Gastroesophageal sphincter (tissue), 4 donors: Measurements from ENCODE around the gene ANKRD60. TPM values are rescaled to one million over a fixed set of nuclear protein-coding genes. Genes with fewer than 3 reads are reported as not detected.

ENCODE experiments used
- ATAC-seq: fragments of 150-250 bp; one replicate; pipeline ENCODE4 v1.9.1; 2016; ENCODE audit warnings: mild to moderate bottlenecking, moderate library complexity
- H3K27ac ChIP-seq, 4 donors: fragments of 200-600 bp; sonication (generic) in 3 of 4; 1 replicate in 3 of 4; 2 replicates in 1 of 4; pipeline ENCODE4 v1.5.1; 2016 to 2019
- H3K27me3 ChIP-seq: fragments of 200-600 bp; sonication (generic); one replicate; pipeline ENCODE4 v1.5.1; 2019
- H3K36me3 ChIP-seq, 2 donors: fragments of 200-600 bp; sonication (generic); one replicate each; pipeline ENCODE4 v1.5.1; 2019; ENCODE audit warnings: control low read depth in 1 of 2
- H3K4me1 ChIP-seq, 3 donors: fragments of 200-600 bp; sonication (generic); 1 replicate in 2 of 3; 2 replicates in 1 of 3; pipeline ENCODE4 v1.5.1; 2016 to 2019; ENCODE audit warnings: control low read depth in 2 of 3
- H3K4me3 ChIP-seq, 2 donors: fragments of 200-600 bp; sonication (generic); one replicate each; pipeline ENCODE4 v1.5.1; 2019; ENCODE audit warnings: mild to moderate bottlenecking in 1 of 2, moderate library complexity in 1 of 2
- H3K9me3 ChIP-seq, 3 donors: fragments of 200-600 bp; sonication (generic); one replicate each; pipeline ENCODE4 v1.5.1; 2017 to 2019; ENCODE audit warnings: control low read depth in 2 of 3
- EP300 ChIP-seq: sonication (generic); formaldehyde crosslinking; IDR thresholded peaks from one replicate; pipeline ENCODE4 v1.6.1; 2017; ENCODE audit warnings: antibody characterized with exemption, mild to moderate bottlenecking
- POLR2A ChIP-seq, 2 donors: fragments of 450-650 bp; IDR thresholded peaks; one replicate each; pipeline ENCODE4 v1.6.1; 2017; ENCODE audit warnings: antibody characterized with exemption in 2 of 2, mild to moderate bottlenecking in 2 of 2, moderate library complexity in 1 of 2
- POLR2AphosphoS5 ChIP-seq: sonication (generic); formaldehyde crosslinking; IDR thresholded peaks from one replicate; pipeline ENCODE4 v1.6.1; 2017; ENCODE audit warnings: antibody characterized with exemption
- WGBS, 2 donors: methylation state at CpG; one replicate each; pipeline ENCODE4 v1.1.5; 2018; ENCODE audit warnings: low coverage in 1 of 2; 5-methylcytosine and 5-hydroxymethylcytosine counted together
- total RNA-seq, 4 donors: library from RNA; depleted of rRNA; stranded (reverse); fragments of >200 nt; gene quantifications; one replicate each; pipeline ENCODE4 v1.1.0, GENCODE V29; 2016
- TF ChIP-seq, protein P1 (sequence below), 4 experiments: fragments of 200-600 bp in 2 of 4; fragments of 450-650 bp in 2 of 4; sonication (generic) in 1 of 4; IDR thresholded peaks; one replicate each; pipeline ENCODE4 v1.5.1; 2017 to 2019; ENCODE audit warnings: antibody characterized with exemption in 4 of 4, mild to moderate bottlenecking in 2 of 4, moderate library complexity in 2 of 4

ANKRD60 gene, protein sequence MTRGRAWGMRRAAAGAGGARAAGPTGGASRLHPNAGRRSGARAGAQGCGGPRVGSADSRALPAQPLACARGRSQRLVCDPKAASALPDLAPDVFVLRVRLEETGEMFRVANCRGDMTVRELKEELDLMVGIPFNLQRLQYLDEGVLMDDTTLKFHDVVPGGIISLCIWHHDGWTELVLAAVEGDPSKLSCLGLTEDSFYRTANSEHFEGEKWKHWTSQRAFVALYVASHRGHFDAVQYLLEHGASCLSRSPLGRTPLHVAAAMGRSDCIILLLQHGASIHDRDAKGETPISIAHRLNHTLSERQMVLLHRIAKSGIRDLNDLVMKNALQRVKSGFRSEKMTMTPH
- total RNA-seq: not detected

GRCh38 chr20:58228484-58229197 is at the start of gene ANKRD60:
TSS of gene ANKRD60 (minus strand) at chr20:58228653. CDS start at chr20:58228653, 0 bp downstream.
- WGBS, 2 donors: 33% methylated on average over 3 of the region's 74 CpGs; no CpG with 5 or more reads in 1 of the 2 donors

DNA sequence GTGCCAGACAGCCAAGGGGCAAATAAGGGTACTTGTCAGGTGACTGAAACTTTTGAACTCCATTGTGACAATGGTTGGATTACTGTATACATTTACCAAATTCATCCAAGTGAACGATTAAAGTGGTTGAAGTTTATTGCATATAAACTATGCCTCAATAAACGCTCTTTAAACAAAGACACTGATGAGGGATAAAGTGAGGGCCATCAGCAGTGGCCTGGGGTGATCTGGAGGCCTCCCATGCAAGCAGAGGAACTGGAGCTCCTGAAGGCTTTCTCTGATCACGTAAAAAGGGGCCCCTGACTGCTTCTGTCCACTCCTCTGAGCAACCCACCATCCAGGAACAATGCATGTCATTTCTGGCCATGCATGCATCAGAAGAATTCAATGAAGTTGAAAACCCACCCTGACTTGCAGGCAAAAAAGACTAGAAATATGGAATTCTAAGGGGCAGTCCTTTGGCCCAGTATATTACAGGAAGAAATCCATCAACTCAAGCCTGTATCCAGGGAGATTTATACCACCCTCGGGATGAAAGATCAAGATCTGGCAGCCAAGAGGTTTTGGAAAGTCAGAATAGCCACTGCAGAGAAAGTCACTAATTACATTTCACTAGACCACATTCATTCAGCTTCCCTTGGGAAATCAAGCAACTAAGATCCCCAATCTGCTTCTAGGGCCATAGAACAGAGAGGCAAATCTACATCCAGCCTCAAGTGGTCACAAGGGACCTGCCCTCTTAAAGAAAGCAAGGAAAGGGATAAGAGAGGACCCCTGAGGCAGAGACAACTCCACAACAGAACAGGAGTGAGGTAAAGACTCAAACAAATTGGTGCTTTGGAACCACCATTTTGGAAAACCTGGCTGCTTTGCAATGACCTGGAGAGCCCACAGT is 49.4 kb upstream of the ANKRD60 start:
- 47 to 63% methylated on average over 2 to 3 of the region's 4 CpGs for WGBS, 2 donors
- no peak for ATAC-seq
- Histone ChIP-seq H3K27ac (no peak overlapping the region), H3K9me3 (no peaks in the 10 kb centered on the region), H3K27me3 (no peaks in the 10 kb centered on the region), H3K4me3 (no peak overlapping the region), H3K4me1 (peaks cover 0 to 5% (median 0%) of the 10 kb centered on the region in 3 donors), H3K36me3 (peaks cover 0 to 3% of the 10 kb centered on the region in 2 donors)
- TF ChIP-seq EP300 (no peak), POLR2AphosphoS5 (no peak), POLR2A (IDR thresholded peaks at IDR 0.05) (no peak)
- TF ChIP-seq, protein P1, sequence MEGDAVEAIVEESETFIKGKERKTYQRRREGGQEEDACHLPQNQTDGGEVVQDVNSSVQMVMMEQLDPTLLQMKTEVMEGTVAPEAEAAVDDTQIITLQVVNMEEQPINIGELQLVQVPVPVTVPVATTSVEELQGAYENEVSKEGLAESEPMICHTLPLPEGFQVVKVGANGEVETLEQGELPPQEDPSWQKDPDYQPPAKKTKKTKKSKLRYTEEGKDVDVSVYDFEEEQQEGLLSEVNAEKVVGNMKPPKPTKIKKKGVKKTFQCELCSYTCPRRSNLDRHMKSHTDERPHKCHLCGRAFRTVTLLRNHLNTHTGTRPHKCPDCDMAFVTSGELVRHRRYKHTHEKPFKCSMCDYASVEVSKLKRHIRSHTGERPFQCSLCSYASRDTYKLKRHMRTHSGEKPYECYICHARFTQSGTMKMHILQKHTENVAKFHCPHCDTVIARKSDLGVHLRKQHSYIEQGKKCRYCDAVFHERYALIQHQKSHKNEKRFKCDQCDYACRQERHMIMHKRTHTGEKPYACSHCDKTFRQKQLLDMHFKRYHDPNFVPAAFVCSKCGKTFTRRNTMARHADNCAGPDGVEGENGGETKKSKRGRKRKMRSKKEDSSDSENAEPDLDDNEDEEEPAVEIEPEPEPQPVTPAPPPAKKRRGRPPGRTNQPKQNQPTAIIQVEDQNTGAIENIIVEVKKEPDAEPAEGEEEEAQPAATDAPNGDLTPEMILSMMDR (IDR thresholded peaks at IDR 0.05): no peak

More at GRCh38 chr20:58228484-58229197, at the start of gene ANKRD60:
- H3K4me1 ChIP-seq: peaks cover 0 to 14% (median 0%) of the 10 kb centered on the region in 3 donors
- no peak within 1 kb of the TSS for H3K27ac ChIP-seq
- ATAC-seq: peak; percentile 22
- peaks cover 41% of the 10 kb centered on the region for H3K27me3 ChIP-seq
- peak within 1 kb of the TSS in 1 of 2 donors; percentile 38 for H3K4me3 ChIP-seq
- H3K9me3 ChIP-seq: no peaks in the 10 kb centered on the region
- TF ChIP-seq POLR2AphosphoS5: no peak
- no peak for TF ChIP-seq POLR2A (IDR thresholded peaks at IDR 0.05)
- TF ChIP-seq, protein P1 (IDR thresholded peaks at IDR 0.05): no peak
- TF ChIP-seq EP300: no peak
- H3K36me3 ChIP-seq: peaks cover 0 to 24% of the 10 kb centered on the region in 2 donors

- H3K27me3 ChIP-seq: no peaks in the 10 kb centered on the region
- no peak for ATAC-seq
- H3K4me1 ChIP-seq: peaks cover 0 to 5% (median 0%) of the 10 kb centered on the region in 3 donors
- no peaks in the 10 kb centered on the region for H3K9me3 ChIP-seq
- H3K27ac ChIP-seq: no peak overlapping the region
- TF ChIP-seq, protein P1 (IDR thresholded peaks at IDR 0.05): no peak
- TF ChIP-seq POLR2A (IDR thresholded peaks at IDR 0.05) (no peak), POLR2AphosphoS5 (no peak), EP300 (no peak)
- H3K36me3 ChIP-seq: peaks cover 0 to 4% of the 10 kb centered on the region in 2 donors
- no peak overlapping the region for H3K4me3 ChIP-seq
- 76 to 84% methylated on average over 2 of the region's 2 CpGs for WGBS, 2 donors
These were observed 48.7 kb upstream of the ANKRD60 start for GRCh38 chr20:58277107-58277506.

DNA sequence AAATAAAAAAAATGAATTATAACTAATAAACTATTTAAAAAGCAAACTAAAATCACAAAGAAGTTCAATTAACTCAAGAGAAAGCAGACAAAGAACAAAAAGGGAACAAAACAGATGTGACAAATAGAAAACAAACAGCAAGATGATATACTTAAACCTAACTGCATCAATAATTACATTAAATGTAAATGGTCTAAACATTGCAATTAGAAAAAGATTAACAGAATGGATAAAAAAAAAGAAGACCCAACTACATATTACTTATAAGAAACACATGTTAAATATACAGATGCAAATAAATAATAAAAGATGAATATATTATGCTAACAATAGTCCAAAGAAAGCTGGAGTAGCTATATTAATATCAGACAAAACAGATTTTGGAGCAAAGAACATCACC is 45.9 kb upstream of the ANKRD60 start:
- no peak for ATAC-seq
- Histone ChIP-seq H3K4me3 (no peak overlapping the region), H3K4me1 (peaks cover 0 to 5% (median 0%) of the 10 kb centered on the region in 3 donors), H3K9me3 (no peaks in the 10 kb centered on the region), H3K27me3 (no peaks in the 10 kb centered on the region), H3K27ac (no peak overlapping the region), H3K36me3 (peaks cover 0 to 25% of the 10 kb centered on the region in 2 donors)
- no peak for TF ChIP-seq POLR2AphosphoS5
- TF ChIP-seq, protein P1 (IDR thresholded peaks at IDR 0.05): no peak
- TF ChIP-seq POLR2A (IDR thresholded peaks at IDR 0.05): no peak
- no peak for TF ChIP-seq EP300
